Keratinocyte (primary cell): ENCODE data around the gene RAB4B. TPM values are rescaled to one million over a fixed set of nuclear protein-coding genes. Genes with fewer than 3 reads are reported as not detected.
"Not testable (repeated sequence)": the region's sequence is repeated elsewhere in the genome, so short reads cannot be mapped to it uniquely, and the experiment has no call there.

ENCODE experiments used
- DNase-seq: peaks from one replicate; pipeline ENCODE4 v3.0.0-alpha.2; 2011; ENCODE audit warnings: low read depth, missing footprints, low spot score
- FAIRE-seq: peaks from 2 replicates; lab custom pipeline; 2011; peaks lifted over from hg19 to GRCh38; lab: Jason Lieb, UNC
- H2AFZ ChIP-seq: 2 replicates; pipeline ENCODE4 v1.6.0; 2012; ENCODE audit warnings: low read length, control low read depth, inconsistent platforms; ENCODE audit not compliant: control insufficient read depth
- H3K27ac ChIP-seq: 2 replicates; pipeline ENCODE4 v1.5.1; 2011; ENCODE audit warnings: low read length; ENCODE audit not compliant: control insufficient read depth, insufficient read depth
- H3K27me3 ChIP-seq: 3 replicates; pipeline ENCODE4 v1.6.0; 2011; ENCODE audit warnings: low read length; ENCODE audit not compliant: control insufficient read depth, insufficient read depth; ENCODE audit errors: extremely low read depth
- H3K36me3 ChIP-seq, 2 experiments: 2 replicates in 1 of 2; 3 replicates in 1 of 2; pipeline ENCODE4 v1.5.1; 2011; ENCODE audit warnings: low read length in 2 of 2, mild to moderate bottlenecking in 1 of 2; ENCODE audit not compliant: control insufficient read depth in 2 of 2, insufficient read depth in 2 of 2; ENCODE audit errors: extremely low read depth in 1 of 2
- H3K4me1 ChIP-seq: 3 replicates; pipeline ENCODE4 v1.5.1; 2011; ENCODE audit warnings: low read length; ENCODE audit not compliant: control insufficient read depth, insufficient read depth; ENCODE audit errors: extremely low read depth
- H3K4me2 ChIP-seq: 3 replicates; pipeline ENCODE4 v1.6.0; 2011; ENCODE audit warnings: low read depth, low read length; ENCODE audit not compliant: control insufficient read depth, insufficient read depth; ENCODE audit errors: extremely low read depth
- H3K4me3 ChIP-seq, 3 experiments: fragments of 200-600 bp in 1 of 3; sonication (generic) in 1 of 3; 2 replicates in 2 of 3; 3 replicates in 1 of 3; pipeline ENCODE4 v1.5.1; 2011 to 2016; ENCODE audit warnings: low read length in 3 of 3, mild to moderate bottlenecking in 3 of 3, control low read depth in 2 of 3, inconsistent platforms in 1 of 3, low read depth in 1 of 3, mixed read lengths in 1 of 3, mixed run types in 1 of 3, moderate library complexity in 1 of 3; ENCODE audit not compliant: control insufficient read depth in 2 of 3, insufficient read depth in 2 of 3; ENCODE audit errors: extremely low read depth in 1 of 3
- H3K79me2 ChIP-seq: 2 replicates; pipeline ENCODE4 v1.6.0; 2012; ENCODE audit warnings: low read length; ENCODE audit not compliant: control insufficient read depth, insufficient read depth
- H3K9ac ChIP-seq: 3 replicates; pipeline ENCODE4 v1.6.0; 2011; ENCODE audit warnings: low read length; ENCODE audit not compliant: control insufficient read depth, insufficient read depth; ENCODE audit errors: extremely low read depth
- H3K9me1 ChIP-seq: 3 replicates; pipeline ENCODE4 v1.6.0; 2011; ENCODE audit warnings: low read length; ENCODE audit not compliant: control insufficient read depth, insufficient read depth; ENCODE audit errors: extremely low read depth
- H3K9me3 ChIP-seq: 2 replicates; pipeline ENCODE4 v1.5.1; 2012; ENCODE audit warnings: low read depth, low read length; ENCODE audit not compliant: control insufficient read depth
- H4K20me1 ChIP-seq: 3 replicates; pipeline ENCODE4 v1.6.0; 2011; ENCODE audit warnings: low read length; ENCODE audit not compliant: control insufficient read depth, insufficient read depth; ENCODE audit errors: extremely low read depth
- CTCF ChIP-seq, 3 experiments: IDR thresholded peaks in 1 of 3; conservative IDR thresholded peaks in 1 of 3; optimal IDR thresholded peaks in 1 of 3; 2 replicates in 2 of 3; 3 replicates in 1 of 3; pipeline versions ENCODE3 to v1.5.1; 2011; ENCODE audit warnings: low read length in 3 of 3, mild to moderate bottlenecking in 3 of 3, moderate library complexity in 2 of 3, control low read depth in 1 of 3, inconsistent platforms in 1 of 3; ENCODE audit not compliant: insufficient read depth in 2 of 3; ENCODE audit errors: extremely low read depth in 1 of 3
- EZH2 ChIP-seq: IDR thresholded peaks from one replicate; pipeline ENCODE4 v1.6.1; 2012; ENCODE audit warnings: inconsistent platforms, mild to moderate bottlenecking, low read length, moderate library complexity
- dilution Hi-C: fragments of 300-500 bp; cut with MboI; formaldehyde crosslinking; loops from one replicate; pipeline ENCODE4 v1.7.0; 2020; ENCODE audit warnings: low sequenced_read_pairs; ENCODE audit not compliant: extremely low pct_ligation_motif_present
- polyA plus RNA-seq, 5 experiments: library from polyadenylated mRNA; depleted of rRNA in 3 of 5; stranded (reverse) in 3 of 5; stranded (forward) in 1 of 5; unstranded in 1 of 5; fragments of >200 nt; gene quantifications; 1 replicate in 1 of 5; 2 replicates in 3 of 5; 3 replicates in 1 of 5; pipeline versions ENCODE4 v1.2.1 to v1.2.3, GENCODE V29; 2011 to 2012; ENCODE audit warnings: missing spikeins in 2 of 5, low read depth in 1 of 5, low replicate concordance in 1 of 5

RAB4B gene
- polyA plus RNA-seq, 1 donor (not counting 4 experiments of a cell fraction or from before 2014, with no cell fraction given) = 15.0 TPM

- not testable (repeated sequence) for H3K27ac ChIP-seq, H3K4me1 ChIP-seq, H3K36me3 ChIP-seq
Observed at GRCh38 chr19:40826312-40826698, 48.3 kb downstream of the RAB4B start.

GRCh38 chr19:40826699-40827385 lies 48.8 kb downstream of the RAB4B start:
- DNase-seq, H3K27me3 ChIP-seq, H3K9me1 ChIP-seq, dilution Hi-C loops, H3K9ac ChIP-seq, H4K20me1 ChIP-seq, H3K36me3 ChIP-seq, H2AFZ ChIP-seq, H3K4me2 ChIP-seq, H3K4me1 ChIP-seq, H3K79me2 ChIP-seq, H3K9me3 ChIP-seq, H3K4me3 ChIP-seq, H3K27ac ChIP-seq, FAIRE-seq: not testable (repeated sequence)

More at GRCh38 chr19:40826312-40826698, 48.3 kb downstream of the RAB4B start:
- FAIRE-seq, H4K20me1 ChIP-seq, H3K9me3 ChIP-seq, H3K9ac ChIP-seq, H3K4me3 ChIP-seq, H3K79me2 ChIP-seq, DNase-seq, H3K9me1 ChIP-seq, H3K4me2 ChIP-seq, dilution Hi-C loops, H3K27me3 ChIP-seq, H2AFZ ChIP-seq: not testable (repeated sequence)

GRCh38 chr19:40827386-40828247 lies 49.6 kb downstream of the RAB4B start:
- Histone ChIP-seq H3K36me3 (peaks cover 0 to 3% of the 10 kb centered on the region in 2 experiments), H3K27me3 (no peaks in the 10 kb centered on the region), H3K9me3 (no peaks in the 10 kb centered on the region), H4K20me1 (no peaks in the 10 kb centered on the region), H3K27ac (no peak overlapping the region), H3K9me1 (no peaks in the 10 kb centered on the region), H3K79me2 (no peaks in the 10 kb centered on the region), H3K4me2 (no peak overlapping the region), H3K4me3 (no peak overlapping the region), H3K4me1 (no peaks in the 10 kb centered on the region), H2AFZ (no peak overlapping the region), H3K9ac (no peak overlapping the region)
- FAIRE-seq (no peak), DNase-seq (no peak)
- dilution Hi-C loops = no loop called here
- TF ChIP-seq CTCF (optimal IDR thresholded peaks at IDR 0.05 in 1 of 3, IDR thresholded peaks at IDR 0.05 in 1 of 3, conservative IDR thresholded peaks at IDR 0.05 in 1 of 3; ENCODE audit: extremely low read depth in 1 of 3, insufficient read depth in 2 of 3, low read length in 3 of 3) = no peak
- no peak for TF ChIP-seq EZH2
